Thoracic aorta (tissue), 2 donors: Measurements from ENCODE around the gene PAX5. TPM values are rescaled to one million over a fixed set of nuclear protein-coding genes. Genes with fewer than 3 reads are reported as not detected.

ENCODE experiments used
- ATAC-seq: fragments of 150-250 bp; one replicate; pipeline ENCODE4 v1.8.0; 2017; ENCODE audit warnings: low read depth; ENCODE audit not compliant: insufficient number of reproducible peaks, low FRiP score
- DNase-seq: peaks from one replicate; pipeline ENCODE4 v3.0.0-alpha.2; 2020; ENCODE audit warnings: low spot score
- H3K27ac ChIP-seq, 2 donors: fragments of 200-600 bp; sonication (generic); 1 replicate in 1 of 2; 2 replicates in 1 of 2; pipeline ENCODE4 v1.5.1; 2016; ENCODE audit warnings: mild to moderate bottlenecking in 2 of 2, moderate library complexity in 2 of 2
- H3K27me3 ChIP-seq: fragments of 200-600 bp; sonication (generic); replicated peaks from 2 replicates; pipeline ENCODE4 v1.6.0; 2016; ENCODE audit warnings: mild to moderate bottlenecking; ENCODE audit not compliant: insufficient read depth
- H3K36me3 ChIP-seq: fragments of 200-600 bp; sonication (generic); one replicate; pipeline ENCODE4 v1.5.1; 2016
- H3K4me1 ChIP-seq, 2 donors: fragments of 200-600 bp; sonication (generic); 1 replicate in 1 of 2; 2 replicates in 1 of 2; pipeline versions ENCODE4 v1.5.1 to v1.6.0; 2016; ENCODE audit warnings: low read depth in 2 of 2, mild to moderate bottlenecking in 1 of 2; ENCODE audit not compliant: control insufficient read depth in 1 of 2
- H3K4me3 ChIP-seq: fragments of 200-600 bp; sonication (generic); 2 replicates; pipeline ENCODE4 v1.5.1; 2016; ENCODE audit warnings: mild to moderate bottlenecking
- H3K9me3 ChIP-seq: fragments of 200-600 bp; sonication (generic); 2 replicates; pipeline ENCODE4 v1.5.1; 2016
- CTCF ChIP-seq: fragments of 200-600 bp; sonication (generic); IDR thresholded peaks from one replicate; pipeline ENCODE4 v1.5.1; 2019; ENCODE audit warnings: antibody characterized with exemption
- total RNA-seq, 2 donors: library from RNA; depleted of rRNA; stranded (reverse); fragments of >200 nt; gene quantifications; one replicate each; pipeline versions ENCODE4 v1.1.0 to v1.2.3, GENCODE V29; 2016

The PAX5 gene
- total RNA-seq, 2 donors from 2014 or later, result 0.21 TPM; not detected in 1

- Histone ChIP-seq H3K27ac (no peak overlapping the region), H3K27me3 (peaks cover 54% of the 10 kb centered on the region), H3K4me1 (peaks cover 21 to 42% of the 10 kb centered on the region in 2 donors), H3K4me3 (no peak overlapping the region), H3K36me3 (no peaks in the 10 kb centered on the region), H3K9me3 (no peaks in the 10 kb centered on the region)
- no peak for TF ChIP-seq CTCF
- ATAC-seq, result no peak
- DNase-seq, result no peak
Observed at GRCh38 chr9:37032713-37033112, 1.4 kb downstream of the PAX5 start.

GRCh38 chr9:37031902-37032301 is 2.2 kb downstream of the PAX5 start:
- Histone ChIP-seq H3K4me1 (peaks cover 24 to 42% of the 10 kb centered on the region in 2 donors), H3K27ac (no peak overlapping the region), H3K36me3 (no peaks in the 10 kb centered on the region), H3K27me3 (peaks cover 50% of the 10 kb centered on the region), H3K9me3 (no peaks in the 10 kb centered on the region), H3K4me3 (no peak overlapping the region)
- ATAC-seq (no peak), DNase-seq (no peak)
- TF ChIP-seq CTCF, result no peak

GRCh38 chr9:37031081-37031480 is 3.0 kb downstream of the PAX5 start:
- H3K36me3 ChIP-seq, result no peaks in the 10 kb centered on the region
- H3K4me3 ChIP-seq, result no peak overlapping the region
- no peak overlapping the region for H3K27ac ChIP-seq
- peaks cover 42% of the 10 kb centered on the region for H3K27me3 ChIP-seq
- H3K4me1 ChIP-seq, result peaks cover 27 to 42% of the 10 kb centered on the region in 2 donors
- TF ChIP-seq CTCF, result no peak
- ATAC-seq (no peak), DNase-seq (no peak)
- no peaks in the 10 kb centered on the region for H3K9me3 ChIP-seq

GRCh38 chr9:37030611-37030939 is 3.5 kb downstream of the PAX5 start:
- Histone ChIP-seq H3K36me3 (no peaks in the 10 kb centered on the region), H3K4me1 (peaks cover 30 to 42% of the 10 kb centered on the region in 2 donors), H3K27me3 (peaks cover 37% of the 10 kb centered on the region), H3K4me3 (no peak overlapping the region), H3K27ac (no peak overlapping the region), H3K9me3 (no peaks in the 10 kb centered on the region)
- DNase-seq (no peak), ATAC-seq (no peak)
- no peak for TF ChIP-seq CTCF

GRCh38 chr9:37029776-37030610 is 4.1 kb downstream of the PAX5 start:
- peaks cover 33% of the 10 kb centered on the region for H3K27me3 ChIP-seq
- H3K4me3 ChIP-seq, result no peak overlapping the region
- no peak overlapping the region for H3K27ac ChIP-seq
- no peaks in the 10 kb centered on the region for H3K36me3 ChIP-seq
- no peak for TF ChIP-seq CTCF
- ATAC-seq (no peak), DNase-seq (no peak)
- H3K9me3 ChIP-seq, result no peaks in the 10 kb centered on the region
- peaks cover 35 to 42% of the 10 kb centered on the region in 2 donors for H3K4me1 ChIP-seq
